ENCODE measurements around the gene PEX11B.
A peak's percentile ranks its signal among the peaks of the same experiment; 100 is the strongest.

The PEX11B gene

GRCh38 chr1:145959957-145960467, 41.5 kb upstream of the PEX11B start:
- Histone ChIP-seq H3K4me1 (ENCODE audit: insufficient read depth, low read length) (peaks cover 87% of the 10 kb centered on the region), H3K9me3 (ENCODE audit: insufficient read depth, low read length, severe bottlenecking) (no peaks in the 10 kb centered on the region), H3K4me3 (ENCODE audit: low read depth in 1 of 2, low read length in 2 of 2) (peak overlapping the region; percentile 41 to 80; a peak in 3 of 4 replicates), H3K4me2 (ENCODE audit: insufficient read depth, low read length) (peak overlapping the region; percentile 98), H2AFZ (ENCODE audit: low read depth, low read length) (peak overlapping the region; percentile 85), H4K20me1 (ENCODE audit: insufficient read depth, low read length) (no peaks in the 10 kb centered on the region; the same call in 1 of the 2 replicates), H3K27me3 (ENCODE audit: insufficient read depth, low read length, poor library complexity) (peaks cover 26% of the 10 kb centered on the region), H3K27ac (ENCODE audit: low read length) (peak overlapping the region; percentile 66), H3K79me2 (ENCODE audit: insufficient read depth, low read length) (peaks cover 27% of the 10 kb centered on the region), H3K9ac (ENCODE audit: low read depth, low read length) (peak overlapping the region; percentile 63), H3K36me3 (ENCODE audit: insufficient read depth, low read length) (peaks cover under 1% of the 10 kb centered on the region; the same call in 1 of the 2 replicates)
- DNase-seq (no peak), ATAC-seq (ENCODE audit: insufficient read depth, low read depth) (no peak)
- no peak for TF ChIP-seq CTCF (IDR thresholded peaks at IDR 0.05; ENCODE audit: borderline replicate concordance, extremely low read depth, low read length, poor library complexity, severe bottlenecking)
- no peak for TF ChIP-seq EZH2 (IDR thresholded peaks at IDR 0.05; ENCODE audit: borderline replicate concordance, low read depth, low read length, severe bottlenecking)

- Histone ChIP-seq H3K79me2 (ENCODE audit: insufficient read depth, low read length) (peaks cover 32% of the 10 kb centered on the region), H3K9me3 (ENCODE audit: insufficient read depth, low read length, severe bottlenecking) (no peaks in the 10 kb centered on the region), H3K4me3 (ENCODE audit: low read depth in 1 of 2, low read length in 2 of 2) (peak overlapping the region in 1 of 2 experiments; percentile 80; a peak in 1 of 4 replicates), H2AFZ (ENCODE audit: low read depth, low read length) (peak overlapping the region; percentile 85), H3K9ac (ENCODE audit: low read depth, low read length) (no peak overlapping the region; the same call in 1 of the 2 replicates), H3K4me2 (ENCODE audit: insufficient read depth, low read length) (peak overlapping the region; percentile 98), H3K27me3 (ENCODE audit: insufficient read depth, low read length, poor library complexity) (peaks cover 26% of the 10 kb centered on the region), H3K27ac (ENCODE audit: low read length) (no peak overlapping the region), H4K20me1 (ENCODE audit: insufficient read depth, low read length) (no peaks in the 10 kb centered on the region; the same call in 1 of the 2 replicates), H3K4me1 (ENCODE audit: insufficient read depth, low read length) (peaks cover 92% of the 10 kb centered on the region), H3K36me3 (ENCODE audit: insufficient read depth, low read length) (peaks cover 6% of the 10 kb centered on the region; the same call in 1 of the 2 replicates)
- ATAC-seq (ENCODE audit: insufficient read depth, low read depth): no peak
- no peak for TF ChIP-seq EZH2 (IDR thresholded peaks at IDR 0.05; ENCODE audit: borderline replicate concordance, low read depth, low read length, severe bottlenecking)
- TF ChIP-seq CTCF (IDR thresholded peaks at IDR 0.05; ENCODE audit: borderline replicate concordance, extremely low read depth, low read length, poor library complexity, severe bottlenecking): no peak
- no peak for DNase-seq
Observed at GRCh38 chr1:145959333-145959732, 40.8 kb upstream of the PEX11B start.

DNA sequence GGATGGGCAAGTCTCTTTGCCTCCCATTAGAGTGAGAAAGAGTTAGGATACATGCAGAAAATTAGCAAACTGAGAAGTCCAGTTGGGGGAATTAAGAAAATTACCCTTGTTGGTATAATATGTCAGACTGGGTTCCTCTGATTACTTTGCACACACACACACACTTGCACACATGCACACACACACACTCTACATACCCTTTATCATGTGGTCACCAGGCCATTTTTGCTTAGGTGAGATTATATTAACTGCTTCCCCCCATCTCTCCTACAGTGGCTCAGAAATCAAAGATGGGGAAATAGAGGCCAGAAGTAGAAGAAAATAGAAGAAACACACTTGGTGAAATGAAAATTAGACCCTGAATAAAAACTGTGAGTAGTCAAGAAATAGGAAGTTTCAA, 40.2 kb upstream of the PEX11B start:
- Histone ChIP-seq H3K4me3 (ENCODE audit: low read depth in 1 of 2, low read length in 2 of 2) (peak overlapping the region in 1 of 2 experiments; percentile 86; a peak in 2 of 4 replicates), H4K20me1 (ENCODE audit: insufficient read depth, low read length) (no peaks in the 10 kb centered on the region; the same call in 1 of the 2 replicates), H2AFZ (ENCODE audit: low read depth, low read length) (no peak overlapping the region; the same call in 1 of the 2 replicates), H3K79me2 (ENCODE audit: insufficient read depth, low read length) (peaks cover 38% of the 10 kb centered on the region), H3K4me2 (ENCODE audit: insufficient read depth, low read length) (peak overlapping the region; percentile 74), H3K9ac (ENCODE audit: low read depth, low read length) (peak overlapping the region; percentile 71; the same call in 1 of the 2 replicates), H3K27ac (ENCODE audit: low read length) (no peak overlapping the region), H3K4me1 (ENCODE audit: insufficient read depth, low read length) (peaks cover 87% of the 10 kb centered on the region), H3K27me3 (ENCODE audit: insufficient read depth, low read length, poor library complexity) (peaks cover 26% of the 10 kb centered on the region), H3K36me3 (ENCODE audit: insufficient read depth, low read length) (peaks cover 6% of the 10 kb centered on the region; the same call in 1 of the 2 replicates), H3K9me3 (ENCODE audit: insufficient read depth, low read length, severe bottlenecking) (no peaks in the 10 kb centered on the region)
- no peak for ATAC-seq (ENCODE audit: insufficient read depth, low read depth)
- no peak for TF ChIP-seq EZH2 (IDR thresholded peaks at IDR 0.05; ENCODE audit: borderline replicate concordance, low read depth, low read length, severe bottlenecking)
- no peak for TF ChIP-seq CTCF (IDR thresholded peaks at IDR 0.05; ENCODE audit: borderline replicate concordance, extremely low read depth, low read length, poor library complexity, severe bottlenecking)
- no peak for DNase-seq

Data from DND-41 (cell line).